BLaER1 (cell line): ENCODE measurements around the gene FBLN2.

Source experiments
- H3K27ac ChIP-seq: shearing (Covaris generic); formaldehyde crosslinking; 2 replicates; pipeline ENCODE4 v1.8.1; 2022
- H3K27me3 ChIP-seq: shearing (Covaris generic); formaldehyde crosslinking; 2 replicates; pipeline ENCODE4 v1.8.1; 2022
- H3K36me3 ChIP-seq: shearing (Covaris generic); formaldehyde crosslinking; 2 replicates; pipeline ENCODE4 v1.8.1; 2022
- H3K4me1 ChIP-seq: shearing (Covaris generic); formaldehyde crosslinking; 2 replicates; pipeline ENCODE4 v1.8.1; 2022
- H3K4me2 ChIP-seq: shearing (Covaris generic); formaldehyde crosslinking; 2 replicates; pipeline ENCODE4 v1.8.1; 2022
- H3K4me3 ChIP-seq: shearing (Covaris generic); formaldehyde crosslinking; 2 replicates; pipeline ENCODE4 v1.8.1; 2022
- H3K9ac ChIP-seq: shearing (Covaris generic); formaldehyde crosslinking; 2 replicates; pipeline ENCODE4 v1.8.1; 2022
- H3K9me3 ChIP-seq: shearing (Covaris generic); formaldehyde crosslinking; 2 replicates; pipeline ENCODE4 v1.8.1; 2022
- H4K20me1 ChIP-seq: shearing (Covaris generic); formaldehyde crosslinking; 2 replicates; pipeline ENCODE4 v1.8.1; 2022
- Cebpa-rat ChIP-seq: shearing (Covaris generic); IDR thresholded peaks from 2 replicates; pipeline ENCODE4 v1.8.1; 2022

The FBLN2 gene

DNA sequence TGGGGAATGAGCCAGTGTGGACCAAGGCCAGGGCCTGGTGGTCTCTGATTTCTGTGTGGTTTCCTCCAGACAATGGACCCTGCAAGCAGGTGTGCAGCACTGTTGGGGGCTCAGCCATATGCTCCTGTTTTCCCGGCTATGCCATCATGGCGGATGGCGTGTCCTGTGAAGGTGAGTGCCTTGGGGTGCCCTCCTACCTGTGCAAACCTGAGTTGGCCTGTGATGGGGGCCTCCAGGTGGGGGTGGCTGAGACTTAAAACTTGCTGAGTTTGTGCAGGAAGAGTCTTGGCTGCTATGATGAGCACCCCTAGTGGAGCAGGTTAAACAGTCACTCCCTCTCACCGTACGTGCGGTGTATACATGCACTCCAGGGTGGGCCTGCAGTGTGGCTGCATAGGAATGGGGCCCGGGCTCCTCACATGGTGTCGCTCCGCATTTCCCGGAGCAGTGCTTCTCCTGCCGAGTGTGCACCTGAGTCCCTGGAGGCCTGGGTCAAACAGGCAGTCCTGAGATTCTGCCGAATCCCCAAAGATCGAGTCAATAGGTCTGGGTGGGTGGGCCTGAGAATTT is 70.8 kb downstream of the FBLN2 start:
- H3K9ac ChIP-seq = no peak overlapping the region
- no peaks in the 10 kb centered on the region for H3K27me3 ChIP-seq
- TF ChIP-seq Cebpa-rat = no peak
- H4K20me1 ChIP-seq = no peaks in the 10 kb centered on the region
- no peak overlapping the region for H3K4me2 ChIP-seq
- H3K4me3 ChIP-seq = no peak overlapping the region
- no peak overlapping the region for H3K27ac ChIP-seq
- H3K4me1 ChIP-seq = peaks cover 26% of the 10 kb centered on the region
- no peaks in the 10 kb centered on the region for H3K36me3 ChIP-seq
- H3K9me3 ChIP-seq = no peaks in the 10 kb centered on the region

DNA sequence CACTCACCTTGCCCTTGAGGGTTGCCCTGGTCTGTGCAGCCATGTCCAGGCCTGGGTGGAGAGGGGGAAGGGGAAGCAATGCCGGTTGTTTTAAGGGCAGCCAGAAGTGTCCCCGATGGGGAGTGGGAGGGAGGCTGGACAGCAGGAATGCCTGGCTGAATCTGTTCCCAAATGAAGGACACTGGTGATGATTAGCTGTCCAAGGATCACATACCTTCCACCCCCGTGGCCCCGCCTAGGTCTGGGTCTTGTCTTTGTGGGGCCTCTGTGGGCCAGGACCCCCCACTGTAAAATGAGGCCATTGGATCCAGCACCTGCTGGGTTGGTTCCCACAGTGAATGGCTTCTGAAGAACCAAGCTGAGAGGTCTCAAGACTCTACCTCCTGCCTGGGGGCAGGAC is 71.4 kb downstream of the FBLN2 start:
- Histone ChIP-seq H3K4me1 (peaks cover 26% of the 10 kb centered on the region), H3K36me3 (no peaks in the 10 kb centered on the region), H3K9me3 (no peaks in the 10 kb centered on the region), H3K27ac (no peak overlapping the region), H3K4me2 (no peak overlapping the region), H3K4me3 (no peak overlapping the region), H4K20me1 (no peaks in the 10 kb centered on the region), H3K9ac (no peak overlapping the region), H3K27me3 (no peaks in the 10 kb centered on the region)
- TF ChIP-seq Cebpa-rat = no peak

DNA sequence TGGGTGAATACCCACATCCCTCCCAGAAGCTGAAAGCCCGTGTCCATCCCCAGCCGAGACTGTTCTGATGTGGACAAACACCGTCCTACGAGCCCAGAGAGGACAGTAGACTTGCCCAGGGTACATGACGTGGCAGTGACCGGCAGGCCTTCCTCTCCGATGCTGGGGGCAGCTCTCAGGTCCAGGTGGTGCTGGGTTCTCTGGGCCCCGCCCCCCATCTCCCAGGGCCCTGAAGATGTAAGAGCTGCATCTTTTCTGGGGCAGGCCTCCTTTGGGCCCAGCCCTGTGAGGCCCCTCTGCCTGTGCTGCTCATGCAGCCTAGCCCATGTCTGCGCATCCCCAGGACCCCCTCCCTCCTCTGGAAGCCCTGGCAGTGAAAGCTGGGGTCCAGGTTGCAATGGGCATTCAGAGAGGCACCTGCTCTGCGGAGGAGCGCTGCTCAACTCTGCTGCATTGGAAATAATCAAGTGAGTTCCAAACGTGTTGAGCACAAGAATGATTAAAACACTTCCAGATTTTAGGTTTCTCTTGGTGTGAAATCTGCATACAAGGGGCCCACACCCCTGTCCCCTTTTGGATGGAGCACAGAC is 71.9 kb downstream of the FBLN2 start:
- Histone ChIP-seq H4K20me1 (no peaks in the 10 kb centered on the region), H3K36me3 (no peaks in the 10 kb centered on the region), H3K4me1 (peaks cover 26% of the 10 kb centered on the region), H3K27ac (peak overlapping the region; percentile 79), H3K9me3 (no peaks in the 10 kb centered on the region), H3K4me2 (peak overlapping the region; percentile 80), H3K4me3 (peak overlapping the region; percentile 40; the same call in 1 of the 2 replicates), H3K27me3 (no peaks in the 10 kb centered on the region), H3K9ac (peak overlapping the region; percentile 69; the same call in 1 of the 2 replicates)
- no peak for TF ChIP-seq Cebpa-rat

GRCh38 chr3:13621381-13622221 is 72.7 kb downstream of the FBLN2 start:
- peaks cover 26% of the 10 kb centered on the region for H3K4me1 ChIP-seq
- H3K27me3 ChIP-seq = no peaks in the 10 kb centered on the region
- H3K4me2 ChIP-seq = peak overlapping the region; percentile 80
- TF ChIP-seq Cebpa-rat = no peak
- H3K27ac ChIP-seq = peak overlapping the region; percentile 79
- H3K36me3 ChIP-seq = no peaks in the 10 kb centered on the region
- H3K9ac ChIP-seq = peak overlapping the region; percentile 69
- H3K9me3 ChIP-seq = no peaks in the 10 kb centered on the region
- H3K4me3 ChIP-seq = peak overlapping the region; percentile 40
- no peaks in the 10 kb centered on the region for H4K20me1 ChIP-seq

GRCh38 chr3:13622356-13622755 is 73.4 kb downstream of the FBLN2 start:
- no peak overlapping the region; the same call in 1 of the 2 replicates for H3K9ac ChIP-seq
- H3K9me3 ChIP-seq = no peaks in the 10 kb centered on the region
- no peaks in the 10 kb centered on the region for H4K20me1 ChIP-seq
- H3K36me3 ChIP-seq = no peaks in the 10 kb centered on the region
- H3K27me3 ChIP-seq = no peaks in the 10 kb centered on the region
- H3K4me1 ChIP-seq = peaks cover 26% of the 10 kb centered on the region
- peak overlapping the region; percentile 80 for H3K4me2 ChIP-seq
- no peak for TF ChIP-seq Cebpa-rat
- peak overlapping the region; percentile 79; the same call in 1 of the 2 replicates for H3K27ac ChIP-seq
- H3K4me3 ChIP-seq = no peak overlapping the region

GRCh38 chr3:13623101-13623654 is 74.3 kb downstream of the FBLN2 start:
- no peak overlapping the region for H3K27ac ChIP-seq
- H3K36me3 ChIP-seq = no peaks in the 10 kb centered on the region
- no peak overlapping the region for H3K4me3 ChIP-seq
- H3K9ac ChIP-seq = no peak overlapping the region
- H4K20me1 ChIP-seq = no peaks in the 10 kb centered on the region
- no peaks in the 10 kb centered on the region for H3K27me3 ChIP-seq
- H3K4me2 ChIP-seq = no peak overlapping the region
- TF ChIP-seq Cebpa-rat = no peak
- no peaks in the 10 kb centered on the region for H3K9me3 ChIP-seq
- H3K4me1 ChIP-seq = peaks cover 26% of the 10 kb centered on the region

GRCh38 chr3:13624021-13624420 is 75.1 kb downstream of the FBLN2 start:
- Histone ChIP-seq H3K9me3 (no peaks in the 10 kb centered on the region), H3K4me3 (no peak overlapping the region), H4K20me1 (no peaks in the 10 kb centered on the region), H3K4me1 (peaks cover 26% of the 10 kb centered on the region), H3K27me3 (no peaks in the 10 kb centered on the region), H3K27ac (no peak overlapping the region), H3K36me3 (no peaks in the 10 kb centered on the region), H3K9ac (no peak overlapping the region), H3K4me2 (no peak overlapping the region)
- no peak for TF ChIP-seq Cebpa-rat

GRCh38 chr3:13624671-13625125 is 75.8 kb downstream of the FBLN2 start:
- Histone ChIP-seq H3K4me2 (no peak overlapping the region), H3K27me3 (no peaks in the 10 kb centered on the region), H3K9ac (no peak overlapping the region), H3K9me3 (no peaks in the 10 kb centered on the region), H3K36me3 (no peaks in the 10 kb centered on the region), H3K27ac (no peak overlapping the region), H3K4me1 (peaks cover 26% of the 10 kb centered on the region), H4K20me1 (no peaks in the 10 kb centered on the region), H3K4me3 (no peak overlapping the region)
- no peak for TF ChIP-seq Cebpa-rat

GRCh38 chr3:13626396-13626795 is 77.5 kb downstream of the FBLN2 start:
- no peaks in the 10 kb centered on the region for H3K36me3 ChIP-seq
- peaks cover 17% of the 10 kb centered on the region for H3K4me1 ChIP-seq
- no peaks in the 10 kb centered on the region for H3K27me3 ChIP-seq
- no peak overlapping the region for H3K27ac ChIP-seq
- H3K4me2 ChIP-seq = no peak overlapping the region
- H4K20me1 ChIP-seq = no peaks in the 10 kb centered on the region
- H3K4me3 ChIP-seq = no peak overlapping the region
- no peaks in the 10 kb centered on the region for H3K9me3 ChIP-seq
- no peak overlapping the region for H3K9ac ChIP-seq
- no peak for TF ChIP-seq Cebpa-rat
